PC-9 (cell line): ENCODE data around the gene TRAM2. TPM values are rescaled to one million over a fixed set of nuclear protein-coding genes. Genes with fewer than 3 reads are reported as not detected.
A peak's percentile ranks its signal among the peaks of the same experiment; 100 is the strongest.

Source experiments
- BruUV-seq: library from RNA; stranded (reverse); fragments of 400-500 nt; replicated peaks from 2 replicates; lab custom pipeline; 2021; lab: Mats Ljungman, UMichigan
- CTCF ChIA-PET: fragments of 300-600 bp; sonication (Branson Sonifier 250); formaldehyde crosslinking; loops from one replicate; lab custom pipeline; 2022; ENCODE audit warnings: antibody characterized with exemption; lab: Charles Lee
- POLR2A ChIA-PET: fragments of 300-600 bp; sonication (Branson Sonifier 250); formaldehyde crosslinking; loops from one replicate; lab custom pipeline; 2022; ENCODE audit warnings: antibody characterized with exemption; ENCODE audit not compliant: unreplicated experiment; lab: Charles Lee
- DNase-seq, 2 experiments: peaks; one replicate each; pipeline versions ENCODE4 v3.0.0 to v3.0.0-alpha.2; 2015 to 2022; ENCODE audit warnings: mixed read lengths in 1 of 2
- H2AFZ ChIP-seq: fragments of 200-600 bp; sonication (generic); 2 replicates; pipeline ENCODE4 v1.8.1; 2017; ENCODE audit warnings: antibody characterized with exemption
- H3F3A ChIP-seq: fragments of 200-600 bp; sonication (generic); 2 replicates; pipeline ENCODE4 v1.8.1; 2017; ENCODE audit warnings: antibody characterized with exemption, mild to moderate bottlenecking, low read depth; ENCODE audit not compliant: insufficient read depth
- H3K27ac ChIP-seq: fragments of 200-600 bp; sonication (generic); 2 replicates; pipeline ENCODE4 v1.6.1; 2016; ENCODE audit warnings: mixed run types
- H3K27me3 ChIP-seq: fragments of 200-600 bp; sonication (generic); 2 replicates; pipeline ENCODE4 v1.6.1; 2016; ENCODE audit warnings: low read depth, mixed run types; ENCODE audit not compliant: insufficient read depth
- H3K36me3 ChIP-seq: fragments of 200-600 bp; sonication (generic); 2 replicates; pipeline ENCODE4 v1.6.1; 2016; ENCODE audit warnings: low read depth, mixed run types
- H3K4me1 ChIP-seq: fragments of 200-600 bp; sonication (generic); replicated peaks from 2 replicates; pipeline ENCODE4 v1.6.1; 2016; ENCODE audit warnings: mixed run types; ENCODE audit not compliant: insufficient read depth
- H3K4me2 ChIP-seq: fragments of 200-600 bp; sonication (generic); 2 replicates; pipeline ENCODE4 v1.6.1; 2017; ENCODE audit warnings: mixed run types
- H3K4me3 ChIP-seq: fragments of 200-600 bp; sonication (generic); 2 replicates; pipeline ENCODE4 v1.6.1; 2016; ENCODE audit warnings: mixed run types
- H3K79me2 ChIP-seq: fragments of 200-600 bp; sonication (generic); 2 replicates; pipeline ENCODE4 v1.6.1; 2017; ENCODE audit warnings: low read depth, mixed run types
- H3K9me2 ChIP-seq: fragments of 200-600 bp; sonication (generic); 2 replicates; pipeline ENCODE4 v1.8.1; 2017; ENCODE audit warnings: mild to moderate bottlenecking; ENCODE audit not compliant: insufficient read depth
- H3K9me3 ChIP-seq: fragments of 200-600 bp; sonication (generic); 2 replicates; pipeline ENCODE4 v1.8.1; 2016; ENCODE audit warnings: low read depth; ENCODE audit not compliant: insufficient read depth
- H4K20me1 ChIP-seq: fragments of 200-600 bp; sonication (generic); 2 replicates; pipeline ENCODE4 v1.8.1; 2017; ENCODE audit not compliant: insufficient read depth
- CTCF ChIP-seq: fragments of 200-600 bp; sonication (generic); conservative IDR thresholded peaks from 2 replicates; pipeline ENCODE4 v1.6.1; 2017; ENCODE audit warnings: mixed run types, antibody characterized with exemption, mild to moderate bottlenecking, moderate library complexity
- EZH2 ChIP-seq: fragments of 200-600 bp; sonication (generic); IDR thresholded peaks from 2 replicates; pipeline ENCODE4 v1.8.0; 2017; ENCODE audit warnings: antibody characterized with exemption, low read depth
- intact Hi-C: fragments of 100-400 bp; cut with micrococcal nuclease; formaldehyde crosslinking; loops from one replicate; pipeline ENCODE4 v1.10.0; 2022; ENCODE audit not compliant: unreplicated experiment
- total RNA-seq: library from RNA; stranded (reverse); gene quantifications from 2 replicates; pipeline ENCODE4 v1.2.3, GENCODE V29; 2021

Gene TRAM2
- total RNA-seq, 1 experiment from 2014 or later = 40.9 TPM

GRCh38 chr6:52454556-52454955 is 122.3 kb downstream of the TRAM2 start:
- intact Hi-C loops = no loop called here
- Histone ChIP-seq H4K20me1 (no peaks in the 10 kb centered on the region), H3K4me1 (peaks cover 22% of the 10 kb centered on the region), H3K79me2 (no peaks in the 10 kb centered on the region), H2AFZ (no peak overlapping the region), H3K9me3 (peaks cover 17% of the 10 kb centered on the region), H3K36me3 (no peaks in the 10 kb centered on the region; the same call in 1 of the 2 replicates), H3F3A (peaks cover 16% of the 10 kb centered on the region; the same call in 1 of the 2 replicates), H3K27ac (peak overlapping the region; percentile 48), H3K27me3 (no peaks in the 10 kb centered on the region), H3K4me3 (no peak overlapping the region), H3K9me2 (no peaks in the 10 kb centered on the region), H3K4me2 (peak overlapping the region; percentile 17; the same call in 1 of the 2 replicates)
- DNase-seq = peak; percentile 27 to 78
- ChIA-PET POLR2A (interaction anchor here (0.5 to 0.7 kb wide), 4 partner anchors 16 to 197 kb away, joined by 3 to 8 read pairs (median 6); no protein-coding TSS in a partner anchor), CTCF (interaction anchor here (0.6 to 1.6 kb wide), 3 partner anchors 30 to 1513 kb away, joined by 3 to 5 read pairs (median 5); no protein-coding TSS in a partner anchor)
- no peak for TF ChIP-seq CTCF
- TF ChIP-seq EZH2 = no peak
- BruUV-seq = no TSS peak

Other genes starting within 250 kb of the TRAM2 start
- gene PAQR8, start 214.9 kb downstream of the TRAM2 start, total RNA-seq = 3.7 and 4.1 TPM in 2 replicates
- 35.8 and 45.0 TPM in 2 replicates for gene EFHC1, start 156.7 kb downstream of the TRAM2 start, total RNA-seq
- 48.9 and 75.2 TPM in 2 replicates for gene TMEM14A, start 94.1 kb upstream of the TRAM2 start, total RNA-seq
- gene GSTA2, start 186.4 kb upstream of the TRAM2 start, total RNA-seq = not detected in 2 replicates
- not detected in 2 replicates for gene GSTA1, start 226.8 kb upstream of the TRAM2 start, total RNA-seq